HG02798 (cell line): ENCODE results near the gene NEMF.
"Not testable (repeated sequence)": the region's sequence is repeated elsewhere in the genome, so short reads cannot be mapped to it uniquely, and the experiment has no call there.

Source experiments
- ATAC-seq: cut with Tn5 transposase; IDR thresholded peaks from one replicate; pipeline ENCODE4 v1.9.1; 2021; ENCODE audit warnings: mild to moderate bottlenecking; ENCODE audit not compliant: unreplicated experiment, poor library complexity

NEMF gene

DNA sequence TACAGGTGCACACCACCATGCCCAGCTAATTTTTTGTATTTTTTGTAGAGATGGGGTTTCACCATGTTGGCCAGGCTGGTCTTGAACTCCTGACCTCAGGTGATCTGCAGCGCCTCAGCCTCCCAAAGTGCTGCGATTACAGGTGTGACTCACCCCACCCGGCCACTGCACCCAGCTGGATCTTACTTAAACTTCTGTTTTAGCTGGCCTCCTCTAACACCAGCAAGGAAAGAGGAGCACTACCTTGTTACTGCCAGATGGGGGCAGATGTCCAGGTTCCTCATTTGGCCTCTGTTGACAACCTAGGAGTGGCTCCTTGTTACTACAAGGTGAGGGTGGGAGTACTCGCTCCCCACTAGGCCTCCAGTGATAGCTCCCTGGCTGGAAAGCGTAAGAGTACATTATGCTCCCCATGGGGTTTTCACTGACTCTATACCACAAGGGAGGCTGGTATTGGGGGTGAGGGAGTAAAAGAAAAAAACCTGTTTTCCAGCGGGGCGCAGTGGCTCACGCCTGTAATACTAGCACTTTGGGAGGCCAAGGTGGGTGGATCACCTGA is 27.1 kb upstream of the NEMF start:
- ATAC-seq, result peak; percentile 79

DNA sequence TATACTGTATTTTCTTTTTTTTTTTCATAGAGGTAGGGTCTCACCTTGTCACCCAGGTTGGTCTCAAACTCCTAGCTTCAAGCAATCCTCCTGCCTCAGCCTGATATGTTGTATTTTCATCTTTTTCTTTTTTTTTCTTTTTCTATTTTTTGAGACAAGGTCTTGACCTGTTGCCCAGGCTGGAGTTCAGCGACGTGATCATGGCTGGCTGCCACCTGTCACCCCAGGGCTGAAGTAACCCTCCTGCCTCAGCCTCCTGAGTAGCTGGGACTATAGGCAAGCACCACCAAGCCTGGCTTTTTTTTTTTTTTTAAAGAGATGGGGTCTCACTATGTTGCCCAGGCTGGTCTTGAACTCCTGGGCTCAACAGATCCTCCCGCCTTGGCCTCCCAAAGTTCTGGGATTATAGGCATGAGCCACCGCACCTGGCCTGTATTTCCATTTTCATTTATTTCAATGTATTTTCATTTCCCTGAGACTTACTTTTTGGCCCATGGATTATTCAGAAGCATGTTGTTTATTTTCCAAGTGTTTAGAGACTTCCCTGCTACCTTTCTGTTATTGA is 24.1 kb upstream of the NEMF start:
- no peak for ATAC-seq

DNA sequence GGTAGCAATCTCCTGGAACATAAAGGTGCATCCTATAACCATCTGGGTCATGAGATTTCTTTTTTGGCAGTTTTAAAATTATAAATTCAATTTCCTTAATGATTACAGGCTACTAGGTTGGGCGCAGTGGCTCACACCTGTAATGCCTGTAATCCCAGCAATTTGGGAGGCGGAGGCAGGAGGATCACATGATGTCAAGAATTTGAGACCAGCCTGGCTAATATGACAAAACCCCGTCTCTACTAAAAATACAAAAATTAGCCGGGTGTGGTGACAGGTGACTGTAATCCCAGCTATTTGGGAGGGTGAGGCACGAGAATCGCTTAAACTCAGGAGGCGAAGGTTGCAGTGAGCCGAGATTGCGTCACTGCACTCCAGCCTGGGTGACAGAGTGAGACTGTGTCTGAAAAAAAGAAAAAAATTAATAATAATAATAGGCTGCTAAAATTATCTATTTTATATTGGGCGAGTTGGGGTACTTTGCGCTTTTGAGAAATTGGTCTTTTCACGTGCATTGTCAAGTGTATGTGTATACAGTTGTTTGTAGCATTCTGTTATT is 23.1 kb upstream of the NEMF start:
- ATAC-seq, result no peak

DNA sequence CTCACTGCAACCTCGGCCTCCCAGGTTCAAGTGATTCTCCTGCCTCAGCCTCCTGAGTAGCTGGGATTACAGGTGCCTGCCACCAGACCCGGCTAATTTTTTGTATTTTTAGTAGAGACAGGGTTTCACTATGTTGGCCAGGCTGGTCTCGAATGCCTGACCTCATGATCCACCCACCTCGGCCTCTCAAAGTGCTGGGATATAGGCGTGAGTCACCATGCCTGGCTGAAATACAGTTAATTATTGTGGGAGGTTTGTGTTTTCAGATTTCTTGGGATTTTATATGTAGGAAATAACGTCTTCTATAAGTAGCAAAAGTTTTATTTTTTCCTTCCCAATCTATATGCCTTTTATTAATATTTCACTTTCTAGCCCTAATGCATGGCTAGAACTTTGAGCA is 21.0 kb upstream of the NEMF start:
- not testable (repeated sequence) for ATAC-seq

DNA sequence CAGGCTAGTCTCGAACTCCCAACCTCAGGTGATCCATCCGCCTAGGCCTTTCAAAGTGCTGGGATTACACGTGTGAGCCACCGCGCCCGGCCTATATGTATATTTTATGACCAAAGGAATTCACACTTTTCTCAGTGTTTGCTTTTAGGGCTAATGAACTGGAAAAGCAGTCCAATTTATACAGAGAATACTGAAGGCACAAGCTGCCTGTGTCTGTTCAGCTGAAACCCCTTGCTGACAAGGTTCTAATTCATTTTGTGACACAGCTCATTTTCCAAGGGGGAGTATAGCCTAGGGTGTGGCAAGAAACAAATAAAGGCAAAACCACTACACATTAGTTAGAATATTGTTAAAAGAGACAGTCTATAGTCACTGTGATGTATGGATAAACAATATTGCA is 18.3 kb upstream of the NEMF start:
- ATAC-seq, result no peak

DNA sequence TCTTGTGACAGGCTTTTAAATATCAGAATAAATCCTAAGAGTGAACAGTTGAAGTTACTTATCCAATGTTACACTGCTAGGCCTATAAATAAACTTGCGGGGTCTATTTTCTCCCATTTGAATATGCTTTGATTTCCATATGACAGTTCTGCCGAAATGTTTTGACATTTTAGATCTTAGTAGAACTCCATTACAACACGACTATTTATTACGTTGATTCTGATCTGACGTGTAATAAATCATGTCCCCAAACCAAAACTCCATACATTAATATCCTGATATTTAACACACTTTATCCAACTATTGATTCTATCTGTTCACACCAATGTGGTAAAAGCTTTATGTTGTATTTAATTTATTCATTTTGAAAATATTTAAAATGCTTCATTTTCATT is 16.1 kb upstream of the NEMF start:
- no peak for ATAC-seq

DNA sequence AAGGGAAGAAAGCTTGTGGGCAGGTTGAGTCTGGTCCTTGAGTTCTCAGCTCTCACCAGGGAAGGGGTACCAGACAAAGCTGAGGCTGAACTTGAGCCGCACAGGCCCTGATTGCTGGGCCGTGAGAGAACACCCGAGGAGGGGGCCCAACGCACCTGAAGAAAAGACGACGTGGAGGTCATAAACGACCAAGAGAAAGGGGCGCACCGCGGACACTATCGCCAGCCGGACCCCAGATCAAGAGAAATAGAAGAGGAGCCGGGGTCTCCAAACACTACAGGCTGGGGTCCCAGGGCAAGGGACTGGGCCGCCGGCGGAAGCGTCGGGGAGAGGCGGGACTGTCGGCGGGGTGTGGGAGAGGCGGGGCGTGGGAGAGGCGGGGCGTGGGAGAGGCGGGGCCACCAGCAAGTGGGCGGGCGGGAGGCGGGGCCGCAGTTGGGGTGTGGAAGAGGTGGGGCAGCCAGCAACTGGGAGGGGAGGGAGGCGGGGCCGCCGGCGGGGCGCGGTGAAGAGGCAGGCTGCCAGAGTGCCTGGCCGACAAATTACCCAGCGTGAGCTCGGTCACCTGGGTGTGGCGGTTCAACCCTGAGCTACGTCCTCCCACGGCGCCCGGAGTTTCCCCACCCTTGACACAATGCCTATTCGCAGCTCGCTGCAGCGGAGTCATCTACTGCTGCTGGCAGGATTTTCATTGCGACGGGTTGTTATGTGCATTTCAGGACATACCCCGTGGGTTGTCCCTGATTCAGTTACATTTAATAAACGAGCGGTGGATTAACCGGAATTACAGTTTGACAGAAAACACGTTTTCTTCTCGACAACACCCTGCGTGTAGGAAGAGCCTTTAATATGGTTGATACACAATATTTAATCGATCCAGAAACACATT is 15.5 kb upstream of the NEMF start:
- ATAC-seq, result peak; percentile 93

DNA sequence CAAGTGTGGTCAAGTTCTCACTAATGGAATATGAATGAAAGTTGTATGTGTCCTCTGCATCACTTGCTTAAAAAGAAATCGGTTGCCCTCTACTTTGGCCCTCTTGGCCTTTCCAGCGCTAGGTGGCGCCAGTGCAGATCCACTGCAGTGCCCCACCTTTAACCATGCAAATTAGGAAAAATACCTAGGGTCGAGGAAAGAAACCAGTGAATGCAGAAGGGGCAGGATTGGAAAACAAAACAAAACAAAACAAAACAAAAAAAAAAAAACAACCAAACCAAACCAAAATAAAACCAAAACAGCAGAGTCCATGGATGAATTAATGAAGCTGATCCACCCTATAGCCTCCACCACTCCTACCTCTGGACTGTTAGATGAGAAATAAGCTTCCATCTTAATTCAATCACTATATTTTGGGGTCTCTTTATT is 12.9 kb upstream of the NEMF start:
- ATAC-seq, result no peak

DNA sequence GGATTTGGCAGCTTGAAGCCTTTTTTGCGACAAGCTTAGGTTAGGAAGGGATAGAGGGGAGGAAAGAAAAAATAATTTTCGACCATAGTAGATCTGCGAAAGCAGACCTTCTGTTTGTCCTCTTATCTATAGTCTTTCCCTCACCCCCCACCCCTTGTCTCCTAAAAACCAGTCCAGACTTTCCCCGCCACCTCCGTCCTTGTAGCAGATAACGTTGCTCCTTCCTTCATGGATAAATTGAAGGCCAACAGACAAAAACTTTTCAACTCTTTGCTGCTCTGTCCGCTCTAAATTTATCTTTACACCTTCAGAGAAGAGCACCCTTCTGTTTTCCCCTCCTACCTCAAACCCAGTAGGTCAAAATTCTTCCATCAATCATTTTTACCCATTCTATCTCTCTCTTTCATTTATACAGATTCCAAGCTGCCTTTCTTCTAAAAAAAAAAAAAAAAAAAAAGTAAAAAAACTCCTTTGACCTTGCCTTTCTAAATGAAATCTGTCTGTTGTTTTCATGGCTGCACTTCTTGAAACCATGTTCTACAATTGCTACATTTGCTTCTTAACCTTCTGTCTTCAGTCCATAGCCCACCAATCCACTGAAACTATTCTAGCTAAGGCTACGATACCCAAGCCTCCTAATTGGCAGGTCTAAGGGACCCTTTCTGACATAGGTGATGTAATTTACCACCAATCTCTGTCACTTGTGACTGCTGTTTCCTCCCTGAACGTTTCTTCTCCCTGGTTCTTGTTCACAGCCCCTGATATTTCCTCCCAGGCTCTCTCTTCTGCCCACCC is 11.1 kb upstream of the NEMF start:
- ATAC-seq, result no peak

DNA sequence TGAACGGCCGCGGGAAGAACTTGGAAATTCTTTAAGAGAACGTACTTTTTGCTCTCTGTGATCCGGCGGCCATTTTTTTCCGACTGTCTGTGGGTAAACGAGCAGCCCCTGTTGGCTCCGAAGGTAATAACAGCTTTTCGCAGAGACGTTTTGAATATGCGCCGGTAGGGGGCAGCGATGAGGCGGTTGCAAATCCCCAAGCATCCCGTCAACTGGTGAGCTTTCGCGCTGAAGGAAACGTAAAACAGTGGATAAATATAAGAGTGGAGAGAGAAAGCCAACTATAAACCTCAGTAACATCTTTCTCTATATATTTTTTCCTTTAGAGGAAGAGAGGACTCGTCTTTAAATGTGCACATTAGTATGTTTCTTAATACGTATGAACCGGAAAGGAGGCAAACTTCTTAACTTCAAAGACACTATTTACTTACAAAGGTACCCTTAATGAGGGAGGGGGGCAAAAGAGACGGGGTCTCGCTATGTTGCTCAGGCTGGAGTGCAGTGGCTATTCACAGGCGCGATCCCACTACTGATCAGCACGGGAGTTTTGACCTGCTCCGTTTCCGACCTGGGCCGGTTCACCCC is 9.6 kb upstream of the NEMF start:
- ATAC-seq, result peak; percentile 37

DNA sequence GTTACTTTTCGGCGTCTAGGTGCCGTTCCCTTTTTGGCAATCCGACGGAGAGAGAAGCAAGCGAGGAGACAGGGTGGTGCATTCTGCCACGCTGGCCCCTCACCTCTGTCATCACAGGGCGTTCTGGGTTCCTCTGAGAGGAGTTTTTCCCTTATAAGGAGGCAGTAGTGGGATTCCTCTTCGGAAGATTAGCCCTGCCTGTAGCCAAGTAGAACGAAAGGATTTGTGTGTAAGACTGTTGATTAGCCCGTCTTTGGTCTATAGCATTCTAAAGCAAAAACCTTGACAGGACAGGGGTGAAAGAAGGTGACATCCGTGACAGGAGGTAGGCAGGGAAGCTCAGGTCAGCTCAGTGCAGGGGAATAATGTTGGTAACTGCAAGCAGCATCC is 9.1 kb upstream of the NEMF start:
- ATAC-seq, result peak; percentile 10

DNA sequence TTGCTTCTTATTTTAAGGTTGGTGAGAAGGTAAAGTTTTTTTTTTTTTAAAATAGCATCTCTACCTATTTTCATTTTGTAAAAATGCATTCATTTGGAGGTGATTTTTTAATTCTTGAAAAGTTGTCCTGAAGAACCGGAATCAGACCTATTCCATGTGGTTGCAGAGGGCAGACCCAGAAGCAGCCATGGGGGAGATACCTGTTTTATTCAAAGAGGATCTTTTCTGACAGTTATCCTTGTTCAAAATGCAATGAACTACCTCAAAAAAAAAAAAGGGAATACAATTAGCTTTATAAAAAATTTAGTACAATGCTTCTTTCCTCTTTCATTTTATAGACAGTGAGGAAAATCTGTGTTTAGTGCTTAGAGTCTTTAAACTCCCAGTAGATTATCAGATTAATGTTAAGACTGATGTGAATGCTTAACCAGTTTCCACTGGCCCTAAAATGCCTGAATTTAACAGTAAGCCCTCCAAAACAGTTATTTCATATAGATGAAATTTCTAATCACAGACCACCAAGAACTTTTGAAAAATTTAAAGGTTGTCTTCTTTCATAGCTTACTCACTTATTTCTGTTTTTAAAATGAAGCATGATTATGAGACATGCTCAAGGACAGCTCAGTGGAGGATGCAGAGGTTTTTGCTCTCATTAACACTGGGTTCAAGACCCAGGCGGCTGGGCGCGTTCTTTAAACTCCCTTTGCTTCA is 8.6 kb upstream of the NEMF start:
- ATAC-seq, result no peak

DNA sequence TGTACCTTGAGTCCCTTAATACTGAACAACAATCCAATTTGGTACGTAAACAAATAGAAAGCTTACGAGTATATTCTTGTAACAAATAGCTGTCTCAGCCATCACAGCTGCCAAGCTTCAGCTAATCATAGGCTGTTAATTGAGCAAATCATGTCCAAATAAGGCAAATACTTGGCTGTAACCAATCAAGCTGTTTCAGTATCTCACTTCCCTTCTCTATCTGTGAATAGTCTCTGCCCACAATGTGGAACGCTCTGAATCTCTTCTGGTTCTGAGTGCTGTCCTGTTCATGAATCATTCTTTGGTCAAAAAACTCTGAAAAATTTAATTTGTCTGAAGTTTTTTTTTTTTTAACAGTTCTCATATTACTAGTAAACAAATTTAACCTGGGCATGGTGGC is 5.8 kb upstream of the NEMF start:
- no peak for ATAC-seq

DNA sequence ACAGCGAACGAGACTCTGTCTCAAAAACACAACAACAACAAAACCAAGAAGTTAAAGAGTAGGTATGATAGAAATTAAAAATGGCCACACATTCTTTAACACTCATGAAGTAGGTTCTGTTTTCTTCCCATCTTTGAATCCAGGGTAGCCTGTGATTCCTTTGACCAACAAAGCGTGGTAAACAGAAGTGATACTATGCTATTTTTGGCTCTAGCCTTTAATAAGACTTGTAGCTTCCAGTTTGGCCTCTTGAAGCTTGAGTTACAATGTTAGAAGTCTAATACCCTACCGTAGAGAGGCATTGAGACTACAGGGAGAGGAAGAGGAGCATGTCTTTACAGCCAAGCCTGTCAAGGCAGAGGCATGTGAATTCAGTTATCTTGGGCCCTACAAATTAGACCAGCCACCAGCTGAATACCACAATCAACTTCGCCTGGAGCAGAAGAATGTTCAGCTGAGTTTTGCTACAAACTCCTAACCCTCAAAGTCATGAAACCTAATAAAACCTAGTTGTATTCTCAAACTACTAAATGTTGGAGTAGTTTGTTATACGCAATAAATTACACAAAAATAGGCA is 4.9 kb upstream of the NEMF start:
- ATAC-seq, result no peak

DNA sequence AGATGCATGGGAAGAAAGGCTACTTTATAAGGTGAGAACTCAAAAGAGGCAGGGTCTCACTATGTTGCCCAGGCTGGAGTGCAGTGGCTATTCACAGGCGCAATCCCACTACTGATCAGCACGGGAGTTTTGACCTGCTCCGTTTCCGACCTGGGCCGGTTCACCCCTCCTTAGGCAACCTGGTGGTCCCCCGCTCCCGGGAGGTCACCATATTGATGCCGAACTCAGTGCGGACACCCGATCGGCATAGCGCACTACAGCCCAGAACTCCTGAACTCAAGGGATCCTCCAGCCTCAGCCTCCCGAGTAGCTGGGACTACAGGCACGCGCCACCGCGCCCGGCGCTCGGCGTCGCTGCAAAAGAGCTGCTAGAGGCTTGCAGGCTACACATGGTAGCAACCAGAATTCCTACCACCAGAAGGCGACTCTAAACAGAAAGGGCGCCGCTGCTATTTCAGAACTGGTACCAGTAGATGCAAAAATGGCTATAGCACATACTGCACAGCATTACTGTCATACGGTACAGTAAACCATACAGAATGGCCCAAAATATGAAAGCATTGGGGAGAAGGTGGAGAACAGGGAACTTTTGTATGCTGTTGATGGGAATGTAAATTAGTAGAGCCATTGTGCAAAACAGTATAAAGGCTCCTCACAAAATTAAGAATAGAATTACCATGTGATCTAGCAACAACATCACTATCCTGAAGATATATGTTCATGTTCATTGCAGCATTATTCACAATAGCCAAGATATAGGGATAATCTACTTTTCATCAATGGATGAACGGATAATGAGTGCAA is 1.2 kb upstream of the NEMF start:
- ATAC-seq, result peak; percentile 56

DNA sequence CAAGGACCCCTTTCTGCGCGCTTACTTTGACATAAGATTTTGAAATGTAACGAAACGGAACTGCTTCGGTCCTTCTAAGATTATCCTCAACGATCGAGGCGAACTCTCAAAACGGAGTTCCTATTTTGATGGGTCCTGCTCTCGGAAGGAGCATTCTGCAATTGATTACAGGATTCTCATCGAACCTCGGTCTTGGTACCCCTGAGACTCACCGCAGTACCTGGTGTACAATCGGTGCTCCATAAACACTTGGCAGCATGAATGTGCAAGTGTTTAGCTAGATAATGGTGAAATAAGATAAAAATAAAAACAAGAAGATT is 530 bp upstream of the NEMF start:
- peak; percentile 14 for ATAC-seq

DNA sequence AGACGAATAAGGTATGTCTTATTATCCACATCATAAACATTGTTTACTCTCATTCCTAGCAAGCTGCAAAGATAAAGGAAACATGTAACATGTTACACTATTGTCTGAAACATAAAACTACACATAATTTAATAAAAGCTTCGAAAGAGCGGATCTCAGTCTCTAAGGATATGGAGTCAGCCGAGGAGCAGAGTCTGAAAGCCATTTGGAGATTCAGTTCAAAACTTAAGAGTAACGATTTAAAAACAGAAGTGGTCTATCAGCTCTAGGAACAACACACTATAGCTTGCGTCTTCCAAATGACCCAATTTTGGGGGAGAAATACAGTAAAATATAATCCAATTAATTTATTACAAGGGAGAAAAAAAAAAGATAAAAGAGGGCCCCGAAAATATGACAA is 775 bp downstream of the NEMF start:
- ATAC-seq, result no peak

DNA sequence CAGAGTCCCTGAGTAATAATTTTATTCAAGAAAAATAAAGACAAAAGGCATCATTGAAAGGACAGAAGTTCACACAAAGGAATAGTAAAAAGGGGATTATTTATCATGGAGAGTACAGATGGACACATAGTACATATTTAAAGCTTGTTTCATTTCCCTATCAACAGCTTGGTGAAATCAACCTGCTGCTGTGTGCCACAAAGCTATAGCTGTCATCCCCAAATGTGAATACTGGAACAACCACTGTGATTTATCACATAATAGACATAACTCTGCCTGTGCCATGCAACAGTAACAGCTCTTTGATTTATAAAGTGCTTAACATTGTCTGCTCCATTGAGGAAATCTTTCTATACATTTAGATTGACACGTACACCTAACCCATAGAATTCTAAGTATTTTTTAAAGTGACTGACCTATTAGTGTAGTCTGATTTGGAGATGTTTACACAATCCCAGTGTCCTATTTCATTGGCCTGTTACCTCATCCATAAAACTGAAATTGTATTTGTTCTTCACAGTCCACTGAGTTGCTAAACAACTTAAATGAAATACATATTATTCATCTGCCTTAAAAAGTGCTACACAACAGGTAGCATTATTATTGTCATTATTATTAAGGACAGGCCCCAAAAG is 3.3 kb downstream of the NEMF start:
- ATAC-seq, result no peak
